ENCODE data around the gene ENDOV.

DNA sequence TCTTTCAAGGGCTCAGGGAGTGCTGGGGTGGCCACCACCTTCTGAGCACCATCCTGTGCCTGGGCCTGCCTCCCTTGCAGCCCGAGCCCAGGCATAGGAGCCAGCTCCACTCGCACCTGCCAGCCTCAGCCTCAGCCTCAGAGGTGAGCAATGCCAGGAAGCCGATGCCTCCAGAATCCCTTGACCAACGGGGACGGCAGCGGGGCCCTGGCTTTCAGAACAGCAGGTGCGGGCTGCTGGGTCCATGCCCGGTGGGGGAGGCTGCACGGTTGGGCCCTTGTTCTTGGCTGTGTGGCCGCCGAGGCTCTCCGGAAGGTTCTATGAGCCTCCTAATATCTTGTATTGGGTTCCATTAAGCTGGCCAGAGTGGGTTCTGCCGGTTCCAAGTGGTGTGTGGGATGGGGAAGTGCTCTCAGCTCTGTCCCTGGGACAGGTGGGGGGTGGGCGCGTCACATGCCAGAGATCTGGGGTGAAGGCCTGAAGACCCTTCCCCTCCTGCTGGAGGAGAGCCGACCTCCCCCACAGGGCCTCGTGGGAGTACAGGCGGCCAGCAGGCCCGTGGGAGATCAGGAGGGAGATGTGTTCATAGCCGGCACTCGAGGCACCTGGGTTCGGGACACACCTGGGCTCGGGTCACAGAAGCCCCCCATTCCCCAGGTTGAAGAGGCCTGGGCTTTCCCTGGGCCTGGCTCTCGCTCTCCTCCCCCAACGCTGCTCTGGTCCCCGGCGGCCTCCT is 34.4 kb downstream of the ENDOV start:
- TF ChIP-seq TCF12 (IDR thresholded peaks at IDR 0.05; ENCODE audit: low read depth) (no peak), YY1 (IDR thresholded peaks at IDR 0.05; ENCODE audit: low read depth) (no peak), RAD21 (IDR thresholded peaks at IDR 0.05; ENCODE audit: low read depth) (no peak), CREB1 (IDR thresholded peaks at IDR 0.05; ENCODE audit: low read depth) (no peak), MAX (IDR thresholded peaks at IDR 0.05) (no peak), REST (IDR thresholded peaks at IDR 0.05; ENCODE audit: low read depth) (no peak), EP300 (IDR thresholded peaks at IDR 0.05; ENCODE audit: borderline replicate concordance) (no peak), FOXM1 (IDR thresholded peaks at IDR 0.05; ENCODE audit: borderline replicate concordance, low read depth) (no peak), TAF1 (IDR thresholded peaks at IDR 0.05; ENCODE audit: low read depth) (no peak), NFIC (IDR thresholded peaks at IDR 0.05) (no peak)
- TF ChIP-seq, protein P1, sequence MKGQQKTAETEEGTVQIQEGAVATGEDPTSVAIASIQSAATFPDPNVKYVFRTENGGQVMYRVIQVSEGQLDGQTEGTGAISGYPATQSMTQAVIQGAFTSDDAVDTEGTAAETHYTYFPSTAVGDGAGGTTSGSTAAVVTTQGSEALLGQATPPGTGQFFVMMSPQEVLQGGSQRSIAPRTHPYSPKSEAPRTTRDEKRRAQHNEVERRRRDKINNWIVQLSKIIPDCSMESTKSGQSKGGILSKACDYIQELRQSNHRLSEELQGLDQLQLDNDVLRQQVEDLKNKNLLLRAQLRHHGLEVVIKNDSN (IDR thresholded peaks at IDR 0.05) = no peak

All from Ishikawa (cell line).